Gastrocnemius medialis (tissue), 4 donors: ENCODE measurements around the gene KMT2B.

ENCODE experiments used
- CTCF ChIP-seq, 5 experiments: fragments of 450-650 bp in 3 of 5; fragments of 200-600 bp in 2 of 5; sonication (generic) in 2 of 5; IDR thresholded peaks in 4 of 5; conservative IDR thresholded peaks in 1 of 5; 1 replicate in 4 of 5; 2 replicates in 1 of 5; pipeline ENCODE4 v1.5.1; 2016 to 2019; ENCODE audit warnings: antibody characterized with exemption in 5 of 5, mild to moderate bottlenecking in 3 of 5, moderate library complexity in 3 of 5
- POLR2A ChIP-seq, 2 donors: fragments of 450-650 bp; IDR thresholded peaks; one replicate each; pipeline ENCODE4 v1.6.1; 2017; ENCODE audit warnings: antibody characterized with exemption in 2 of 2, mild to moderate bottlenecking in 2 of 2, moderate library complexity in 2 of 2

- TF ChIP-seq CTCF (IDR thresholded peaks at IDR 0.05 in 4 of 5, conservative IDR thresholded peaks at IDR 0.05 in 1 of 5) = no peak
- TF ChIP-seq POLR2A (IDR thresholded peaks at IDR 0.05) = no peak
Observed at GRCh38 chr19:35775298-35776101, 57.7 kb downstream of the KMT2B start, which contains the start of gene ARHGAP33.
